ENCODE measurements around the gene CLEC4E. TPM values are rescaled to one million over a fixed set of nuclear protein-coding genes. Genes with fewer than 3 reads are reported as not detected.
"Not testable (repeated sequence)": the region's sequence is repeated elsewhere in the genome, so short reads cannot be mapped to it uniquely, and the experiment has no call there.

The CLEC4E gene
- polyA plus RNA-seq, 3 donors = 50.8 to 218 (median 126) TPM

GRCh38 chr12:8499616-8500015 lies 41.1 kb downstream of the CLEC4E start:
- Mint-ChIP-seq H3K4me3 (no peak overlapping the region), H3K27ac (no peak overlapping the region), H3K27me3 (ENCODE audit: low read depth in 3 of 3) (peaks cover 10 to 20% (median 13%) of the 10 kb centered on the region in 3 donors), H3K9me3 (peaks cover 0 to 3% (median 0%) of the 10 kb centered on the region in 7 donors), H3K4me1 (peaks cover 47% of the 10 kb centered on the region), H3K36me3 (peaks cover 0 to 17% of the 10 kb centered on the region in 2 donors)
- H3K4me1 ChIP-seq (ENCODE audit: control insufficient read depth in 1 of 2, insufficient read depth in 2 of 2, low read length in 2 of 2) = peaks cover 20 to 38% of the 10 kb centered on the region in 2 donors
- TF ChIP-seq CTCF (IDR thresholded peaks at IDR 0.05) = peak; percentile 49
- no peaks in the 10 kb centered on the region for H4K20me1 ChIP-seq (ENCODE audit: insufficient read depth, low read length)
- H3K4me3 ChIP-seq (replicated peaks in 1 of 3; ENCODE audit: low read depth in 2 of 3, low read length in 3 of 3) = no peak overlapping the region
- no peak overlapping the region for H3K4me2 ChIP-seq (replicated peaks; ENCODE audit: extremely low read depth, low read length, poor library complexity, severe bottlenecking)
- intact Hi-C loops (cut with micrococcal nuclease) = no loop called here
- no peak overlapping the region for H3K27ac ChIP-seq (ENCODE audit: low read depth in 1 of 2, low read length in 2 of 2)
- no CpG with 5 or more reads among the region's 4 CpGs for WGBS (ENCODE audit: insufficient coverage)
- H3K27me3 ChIP-seq (ENCODE audit: control insufficient read depth in 2 of 2, insufficient read depth in 2 of 2, low read length in 2 of 2) = peaks cover 4 to 5% of the 10 kb centered on the region in 2 donors
- H2AFZ ChIP-seq (ENCODE audit: insufficient read depth, low read depth, low read length, poor library complexity, severe bottlenecking) = no peak overlapping the region
- no peak overlapping the region for H3K9ac ChIP-seq (ENCODE audit: insufficient read depth, low read length, poor library complexity, severe bottlenecking)
- no peak for DNase-seq
- H3K79me2 ChIP-seq (ENCODE audit: insufficient read depth, low read length) = no peaks in the 10 kb centered on the region
- no peaks in the 10 kb centered on the region for H3K9me3 ChIP-seq (replicated peaks in 1 of 2; ENCODE audit: control insufficient read depth in 1 of 2, insufficient read depth in 1 of 2, low read length in 2 of 2)
- H3K36me3 ChIP-seq (replicated peaks in 1 of 2; ENCODE audit: control insufficient read depth in 1 of 2, insufficient read depth in 2 of 2, low read length in 2 of 2) = no peaks in the 10 kb centered on the region

GRCh38 chr12:8496074-8496473 lies 44.6 kb downstream of the CLEC4E start:
- H3K4me3 ChIP-seq (replicated peaks in 1 of 3; ENCODE audit: low read depth in 2 of 3, low read length in 3 of 3); H2AFZ ChIP-seq (ENCODE audit: insufficient read depth, low read depth, low read length, poor library complexity, severe bottlenecking); H3K9me3 Mint-ChIP-seq; intact Hi-C loops (cut with micrococcal nuclease); H4K20me1 ChIP-seq (ENCODE audit: insufficient read depth, low read length); H3K4me2 ChIP-seq (replicated peaks; ENCODE audit: extremely low read depth, low read length, poor library complexity, severe bottlenecking); H3K79me2 ChIP-seq (ENCODE audit: insufficient read depth, low read length); H3K27ac ChIP-seq (ENCODE audit: low read depth in 1 of 2, low read length in 2 of 2); DNase-seq; H3K27me3 ChIP-seq (ENCODE audit: control insufficient read depth in 2 of 2, insufficient read depth in 2 of 2, low read length in 2 of 2); H3K9ac ChIP-seq (ENCODE audit: insufficient read depth, low read length, poor library complexity, severe bottlenecking); H3K36me3 ChIP-seq (replicated peaks in 1 of 2; ENCODE audit: control insufficient read depth in 1 of 2, insufficient read depth in 2 of 2, low read length in 2 of 2); H3K9me3 ChIP-seq (replicated peaks in 1 of 2; ENCODE audit: control insufficient read depth in 1 of 2, insufficient read depth in 1 of 2, low read length in 2 of 2): not testable (repeated sequence)
- H3K36me3 Mint-ChIP-seq = peaks cover 3 to 22% of the 10 kb centered on the region in 2 donors
- peak overlapping the region in 1 of 2 donors; percentile 30 for H3K4me3 Mint-ChIP-seq
- H3K4me1 Mint-ChIP-seq = peaks cover 70% of the 10 kb centered on the region
- peaks cover 10 to 21% (median 19%) of the 10 kb centered on the region in 3 donors for H3K27me3 Mint-ChIP-seq (ENCODE audit: low read depth in 3 of 3)
- peak overlapping the region in 3 of 7 donors; percentile 19 to 37 (median 26) for H3K27ac Mint-ChIP-seq
- H3K4me1 ChIP-seq (ENCODE audit: control insufficient read depth in 1 of 2, insufficient read depth in 2 of 2, low read length in 2 of 2) = peaks cover 45 to 63% of the 10 kb centered on the region in 2 donors
- WGBS (ENCODE audit: insufficient coverage) = 35% methylated on average over 5 of the region's 7 CpGs

GRCh38 chr12:8495671-8496070 lies 45.0 kb downstream of the CLEC4E start:
- H4K20me1 ChIP-seq (ENCODE audit: insufficient read depth, low read length); H3K27me3 ChIP-seq (ENCODE audit: control insufficient read depth in 2 of 2, insufficient read depth in 2 of 2, low read length in 2 of 2); H3K4me2 ChIP-seq (replicated peaks; ENCODE audit: extremely low read depth, low read length, poor library complexity, severe bottlenecking); H3K79me2 ChIP-seq (ENCODE audit: insufficient read depth, low read length); H3K9ac ChIP-seq (ENCODE audit: insufficient read depth, low read length, poor library complexity, severe bottlenecking); H3K36me3 ChIP-seq (replicated peaks in 1 of 2; ENCODE audit: control insufficient read depth in 1 of 2, insufficient read depth in 2 of 2, low read length in 2 of 2); intact Hi-C loops (cut with micrococcal nuclease); H3K4me3 ChIP-seq (replicated peaks in 1 of 3; ENCODE audit: low read depth in 2 of 3, low read length in 3 of 3); H3K9me3 Mint-ChIP-seq; H3K27ac ChIP-seq (ENCODE audit: low read depth in 1 of 2, low read length in 2 of 2); H3K9me3 ChIP-seq (replicated peaks in 1 of 2; ENCODE audit: control insufficient read depth in 1 of 2, insufficient read depth in 1 of 2, low read length in 2 of 2); H2AFZ ChIP-seq (ENCODE audit: insufficient read depth, low read depth, low read length, poor library complexity, severe bottlenecking): not testable (repeated sequence)
- peak in 1 of 3 donors; percentile 26 for DNase-seq
- H3K4me1 ChIP-seq (ENCODE audit: control insufficient read depth in 1 of 2, insufficient read depth in 2 of 2, low read length in 2 of 2) = peaks cover 48 to 67% of the 10 kb centered on the region in 2 donors
- H3K36me3 Mint-ChIP-seq = peaks cover 3 to 22% of the 10 kb centered on the region in 2 donors
- peaks cover 10 to 21% (median 19%) of the 10 kb centered on the region in 3 donors for H3K27me3 Mint-ChIP-seq (ENCODE audit: low read depth in 3 of 3)
- H3K4me3 Mint-ChIP-seq = peak overlapping the region in 1 of 2 donors; percentile 30
- WGBS (ENCODE audit: insufficient coverage) = 97% methylated on average over 4 of the region's 4 CpGs
- H3K4me1 Mint-ChIP-seq = peaks cover 71% of the 10 kb centered on the region
- H3K27ac Mint-ChIP-seq = peak overlapping the region in 2 of 7 donors; percentile 26 to 46

Measured in CD14-positive monocyte (primary cell).